ENCODE results near the gene CLDN5.

GRCh38 chr22:19527321-19527721 is 3.1 kb upstream of the CLDN5 start:
- TF ChIP-seq CTCF (IDR thresholded peaks at IDR 0.05) = no peak
- TF ChIP-seq POLR2A (IDR thresholded peaks at IDR 0.05) = no peak
